NCI-H1417 (cell line): Measurements from ENCODE around the gene UBA3.

Source experiments
- DNase-seq, 3 experiments: peaks; one replicate each; lab custom pipeline; 2025; lab: John Stamatoyannopoulos, UW

Gene UBA3

DNA sequence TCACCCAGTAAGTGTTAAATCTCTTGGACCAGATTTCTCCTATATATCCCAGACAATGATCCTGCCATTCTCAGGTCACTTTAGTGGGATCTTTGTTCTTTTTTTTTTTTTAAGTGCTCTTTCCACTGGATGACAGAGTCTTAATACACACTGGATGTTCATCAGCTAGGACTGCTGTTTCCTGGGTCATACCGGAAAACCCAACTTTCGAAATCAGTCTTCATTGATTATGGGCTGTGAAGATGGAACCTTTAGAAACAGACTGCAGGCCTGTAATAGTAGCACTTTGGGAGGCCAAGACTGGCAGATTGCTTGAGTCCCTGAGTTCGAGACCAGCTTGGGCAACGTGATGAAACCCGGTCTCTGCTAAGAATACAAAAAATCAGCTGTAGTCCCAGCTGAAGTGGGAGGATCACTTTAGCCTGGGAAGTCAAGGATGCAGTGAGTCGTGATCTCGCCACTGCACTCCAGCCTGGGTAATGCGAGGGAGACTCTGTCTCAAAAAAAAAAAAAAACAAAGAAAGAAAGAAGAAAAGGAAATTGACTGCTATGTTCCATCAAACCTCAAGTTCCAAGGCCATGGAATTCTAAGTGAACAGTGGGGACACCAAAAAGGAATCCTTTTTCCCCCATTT lies 69.0 kb downstream of the UBA3 start:
- DNase-seq, result no peak

DNA sequence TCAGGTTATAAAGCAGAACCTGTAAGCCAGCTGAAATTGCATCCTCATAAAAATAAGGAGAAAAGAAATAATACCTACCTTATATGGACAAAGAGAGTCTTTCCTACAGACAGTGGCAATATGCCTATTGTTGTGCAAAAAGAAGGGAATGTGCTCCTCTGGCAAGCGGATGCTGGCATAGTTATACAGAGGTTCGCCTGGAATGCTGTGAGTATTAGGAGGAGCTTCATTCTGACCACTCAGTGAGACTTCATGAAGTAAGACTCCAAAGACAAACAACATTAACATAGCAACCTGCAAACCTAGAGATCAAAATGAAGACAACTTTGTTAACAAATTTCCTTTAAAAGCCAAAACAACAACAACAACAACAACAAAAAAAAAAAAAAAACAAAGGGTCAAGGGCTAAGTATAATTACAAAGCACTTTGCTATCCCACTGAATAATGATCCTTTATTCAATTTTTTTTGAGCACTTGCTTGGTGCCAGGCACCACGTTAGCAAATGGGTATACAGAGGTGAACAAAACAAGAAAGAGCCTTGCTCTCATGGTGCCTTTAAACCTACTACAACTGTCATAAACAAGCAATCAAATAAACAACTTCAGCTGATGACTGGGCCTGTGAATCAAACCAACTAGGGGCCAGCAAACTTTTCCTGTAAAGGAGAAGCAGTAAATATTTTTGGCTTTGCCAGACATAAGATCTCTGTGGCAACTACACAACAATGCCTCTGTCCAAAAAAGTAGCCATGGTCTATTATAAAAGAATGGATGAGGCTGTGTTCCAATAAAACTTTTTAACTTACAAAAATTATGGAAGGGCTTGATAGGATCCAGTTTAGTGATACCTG lies 70.4 kb downstream of the UBA3 start:
- no peak for DNase-seq

DNA sequence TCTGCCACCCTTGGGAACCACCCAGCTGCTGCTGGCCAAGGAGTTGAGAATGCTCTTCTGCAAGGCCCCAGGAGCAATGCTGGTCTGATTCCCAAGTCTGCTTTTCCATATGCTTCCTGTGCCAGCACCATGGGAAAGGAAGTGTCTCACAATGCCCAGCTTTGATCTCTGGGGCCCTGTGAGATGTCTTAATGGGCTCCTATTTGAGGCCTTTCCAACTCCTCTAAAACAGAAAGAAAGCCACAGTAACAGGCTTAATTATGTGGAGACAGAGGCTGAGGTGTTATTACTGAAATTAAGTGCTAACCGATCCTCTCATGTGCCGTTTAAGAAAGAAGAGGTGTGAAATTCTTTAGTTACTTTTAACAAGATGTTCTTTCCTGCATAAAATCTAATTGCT lies 71.2 kb downstream of the UBA3 start:
- DNase-seq, result peak in 1 of 3 experiments; percentile 1

DNA sequence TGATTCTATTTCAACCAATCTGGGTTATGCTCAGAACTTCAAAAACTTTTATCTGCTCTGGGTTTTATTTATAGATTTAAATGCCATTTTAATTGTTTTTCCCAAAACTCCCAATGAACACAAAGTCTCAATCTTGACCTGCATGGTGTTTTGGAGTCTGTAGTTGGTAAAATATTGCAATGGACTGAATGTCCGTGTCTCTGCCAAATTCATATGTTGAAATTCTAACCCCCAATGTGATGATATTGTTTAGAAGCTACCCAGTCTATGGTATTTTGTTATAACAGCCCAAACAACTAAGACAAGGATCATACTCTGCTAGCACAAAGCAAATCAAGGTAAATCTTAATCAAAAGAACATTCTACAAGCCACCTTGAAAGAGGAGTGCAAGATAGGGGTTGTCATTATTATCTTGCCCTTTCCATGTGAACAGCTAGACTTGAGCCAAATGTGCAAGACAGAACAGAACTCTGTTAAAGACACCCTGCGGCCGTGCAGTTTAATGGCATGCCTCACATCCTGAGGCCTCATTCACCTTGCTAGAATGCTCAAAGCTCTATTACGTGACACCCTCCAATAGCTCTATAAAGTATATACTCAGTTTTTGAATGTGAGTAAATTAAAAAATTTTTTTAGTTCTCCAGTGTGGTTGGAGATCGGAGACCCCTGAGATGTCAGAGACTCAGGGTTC lies 74.2 kb downstream of the UBA3 start:
- DNase-seq, result no peak

DNA sequence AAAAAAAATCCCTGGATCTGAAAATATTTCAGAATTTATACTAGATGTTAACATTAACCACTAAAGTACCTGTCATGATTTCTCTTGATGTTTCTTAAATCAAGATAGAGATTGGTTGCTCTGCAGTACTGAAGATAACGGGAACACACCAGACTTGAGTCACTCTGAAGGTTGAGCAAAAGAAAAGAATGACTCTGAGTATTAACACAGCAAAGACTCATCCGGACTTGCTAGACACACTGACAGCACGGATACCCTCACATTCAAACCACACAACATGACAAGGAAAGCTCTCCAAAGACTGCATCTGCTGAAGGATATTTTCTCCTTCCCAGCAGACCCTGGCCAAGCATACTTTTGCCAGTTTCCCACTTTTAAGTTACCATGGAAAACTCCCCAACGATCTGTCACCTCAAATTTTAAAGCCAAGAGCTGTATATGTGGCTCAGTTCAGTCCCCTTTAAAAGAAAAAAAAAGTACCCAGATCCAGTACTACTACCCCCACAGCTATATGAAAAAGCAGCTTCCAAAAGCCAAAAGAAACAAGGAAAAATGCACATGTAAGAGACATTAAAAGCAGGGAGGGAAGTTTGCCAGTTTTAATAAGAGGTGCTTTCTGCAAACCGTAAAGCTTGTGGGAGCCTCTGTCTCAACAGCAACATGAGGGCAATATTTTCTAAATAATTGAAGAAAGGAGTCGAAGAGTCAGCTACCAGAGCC lies 74.9 kb downstream of the UBA3 start:
- no peak for DNase-seq
